HL-60 (cell line): Measurements from ENCODE around the gene CAVIN2.

Source experiments
- DNase-seq, 2 experiments: peaks; one replicate each; pipeline ENCODE4 v3.0.0-alpha.2; 2010 to 2020; ENCODE audit warnings: low read depth in 1 of 2, low spot score in 1 of 2
- H3K27ac ChIP-seq: fragments of 250-450 bp; sonication (Bioruptor Pico); replicated peaks from 2 replicates; pipeline ENCODE4 v1.5.1; 2020; ENCODE audit warnings: mild to moderate bottlenecking, moderate library complexity
- H3K27me3 ChIP-seq: fragments of 250-450 bp; sonication (Bioruptor Pico); 2 replicates; pipeline ENCODE4 v1.5.1; 2021; ENCODE audit warnings: mild to moderate bottlenecking, moderate library complexity; ENCODE audit not compliant: insufficient read depth, poor library complexity, severe bottlenecking
- H3K4me3 ChIP-seq: replicated peaks from 2 replicates; pipeline ENCODE4 v1.5.1; 2011; ENCODE audit warnings: mild to moderate bottlenecking, control low read depth, low read length; ENCODE audit not compliant: insufficient read depth
- GABPA ChIP-seq: IDR thresholded peaks from 2 replicates; pipeline ENCODE4 v1.6.1; 2012; ENCODE audit warnings: low read depth
- POLR2AphosphoS5 ChIP-seq: IDR thresholded peaks from 2 replicates; pipeline ENCODE4 v1.6.1; 2012; ENCODE audit warnings: low read depth
- SPI1 ChIP-seq: IDR thresholded peaks from 2 replicates; pipeline ENCODE4 v1.6.1; 2012; ENCODE audit warnings: low read depth, mild to moderate bottlenecking, borderline replicate concordance
- TF ChIP-seq, protein P1 (sequence below): IDR thresholded peaks from one replicate; pipeline ENCODE4 v1.5.1; 2011; ENCODE audit warnings: low read length, control low read depth, inconsistent platforms; ENCODE audit not compliant: insufficient read depth
- TF ChIP-seq, protein P2 (sequence below): IDR thresholded peaks from 2 replicates; pipeline ENCODE4 v1.6.1; 2012; ENCODE audit warnings: low read depth; ENCODE audit not compliant: insufficient replicate concordance

CAVIN2 gene

DNA sequence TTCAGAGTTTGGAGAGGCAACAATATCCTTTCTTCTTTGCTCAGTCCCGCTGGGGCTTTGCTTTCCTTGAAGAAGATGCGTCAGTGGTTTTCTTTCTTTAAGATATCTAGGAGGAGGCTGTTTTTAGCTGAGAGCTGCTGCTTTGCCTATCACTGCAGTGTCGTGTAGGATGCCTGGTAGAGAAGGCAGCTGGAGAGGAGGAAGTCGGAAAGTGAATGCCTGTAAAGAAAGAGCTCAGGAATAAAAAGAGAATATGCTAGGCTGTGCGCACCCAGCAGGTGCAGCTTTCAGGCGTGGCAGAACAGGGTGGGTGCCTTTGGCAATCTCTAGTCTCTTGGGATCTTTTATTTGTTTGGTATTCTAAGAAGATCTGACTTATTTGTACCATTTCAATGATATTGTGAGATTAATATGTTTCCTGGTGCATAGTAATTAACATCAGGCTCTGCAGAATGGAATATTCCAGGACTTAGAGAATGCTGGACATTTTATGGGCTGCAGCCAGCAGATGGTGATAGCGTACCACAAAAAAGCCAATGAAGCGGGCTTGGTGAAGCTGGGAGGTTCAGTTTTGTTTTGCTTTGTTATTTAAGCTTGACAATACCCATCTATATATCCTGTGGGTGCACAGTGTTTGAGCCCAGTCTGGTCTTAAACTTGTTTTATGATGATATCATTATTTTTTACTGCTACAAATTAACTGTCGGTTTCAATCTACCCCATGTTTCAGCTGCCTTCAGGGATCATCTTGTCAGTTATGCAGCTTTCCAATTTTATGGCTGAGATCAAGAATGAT, 34.9 kb downstream of the CAVIN2 start:
- Histone ChIP-seq H3K27ac (no peak overlapping the region), H3K27me3 (no peaks in the 10 kb centered on the region), H3K4me3 (no peak overlapping the region)
- DNase-seq: peak in 1 of 2 experiments; percentile 31
- no peak for TF ChIP-seq GABPA
- TF ChIP-seq, protein P1, sequence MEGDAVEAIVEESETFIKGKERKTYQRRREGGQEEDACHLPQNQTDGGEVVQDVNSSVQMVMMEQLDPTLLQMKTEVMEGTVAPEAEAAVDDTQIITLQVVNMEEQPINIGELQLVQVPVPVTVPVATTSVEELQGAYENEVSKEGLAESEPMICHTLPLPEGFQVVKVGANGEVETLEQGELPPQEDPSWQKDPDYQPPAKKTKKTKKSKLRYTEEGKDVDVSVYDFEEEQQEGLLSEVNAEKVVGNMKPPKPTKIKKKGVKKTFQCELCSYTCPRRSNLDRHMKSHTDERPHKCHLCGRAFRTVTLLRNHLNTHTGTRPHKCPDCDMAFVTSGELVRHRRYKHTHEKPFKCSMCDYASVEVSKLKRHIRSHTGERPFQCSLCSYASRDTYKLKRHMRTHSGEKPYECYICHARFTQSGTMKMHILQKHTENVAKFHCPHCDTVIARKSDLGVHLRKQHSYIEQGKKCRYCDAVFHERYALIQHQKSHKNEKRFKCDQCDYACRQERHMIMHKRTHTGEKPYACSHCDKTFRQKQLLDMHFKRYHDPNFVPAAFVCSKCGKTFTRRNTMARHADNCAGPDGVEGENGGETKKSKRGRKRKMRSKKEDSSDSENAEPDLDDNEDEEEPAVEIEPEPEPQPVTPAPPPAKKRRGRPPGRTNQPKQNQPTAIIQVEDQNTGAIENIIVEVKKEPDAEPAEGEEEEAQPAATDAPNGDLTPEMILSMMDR: peak; percentile 29
- no peak for TF ChIP-seq SPI1
- TF ChIP-seq POLR2AphosphoS5: no peak

DNA sequence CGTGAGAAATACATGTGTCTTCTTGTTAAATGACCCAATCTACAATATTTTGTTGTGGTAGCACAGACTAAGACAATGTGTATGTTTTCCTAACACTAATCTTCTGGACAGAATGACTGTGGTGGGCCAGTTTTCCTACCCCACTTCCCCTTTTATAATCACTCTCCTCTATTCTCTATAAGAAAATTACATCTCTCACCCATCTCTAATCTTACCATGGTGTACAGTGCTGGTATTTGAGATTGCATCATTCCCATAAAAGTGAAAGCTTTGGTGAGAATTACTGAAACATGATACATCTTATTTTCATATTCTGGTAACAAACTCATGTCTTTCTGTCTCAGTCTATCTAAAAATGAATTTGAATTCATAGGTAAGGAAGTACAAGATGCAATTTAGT, 40.5 kb downstream of the CAVIN2 start:
- no peak overlapping the region for H3K4me3 ChIP-seq
- TF ChIP-seq POLR2AphosphoS5: no peak
- TF ChIP-seq SPI1: peak; percentile 24
- no peak overlapping the region for H3K27ac ChIP-seq
- no peaks in the 10 kb centered on the region for H3K27me3 ChIP-seq
- DNase-seq: no peak

DNA sequence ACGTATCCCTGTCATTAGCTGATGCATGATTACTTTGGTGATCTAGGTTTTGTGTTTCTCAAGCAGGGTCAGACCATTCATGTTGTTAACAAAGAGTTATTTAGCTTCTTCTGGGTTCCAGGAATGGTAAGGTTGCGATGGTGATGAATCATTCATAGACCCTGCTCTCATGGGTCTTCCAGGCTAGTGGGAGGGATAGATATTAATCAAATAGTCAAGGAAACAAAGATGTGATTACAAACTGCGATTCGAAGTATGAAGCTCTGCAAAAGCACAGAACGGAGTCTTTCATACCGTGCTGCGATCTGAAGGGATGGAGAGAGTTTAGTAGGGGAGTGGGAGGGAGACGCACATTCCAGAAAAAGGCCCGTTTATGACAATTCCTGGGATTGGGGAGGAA, 42.1 kb downstream of the CAVIN2 start:
- H3K27me3 ChIP-seq: no peaks in the 10 kb centered on the region
- no peak for DNase-seq
- no peak overlapping the region for H3K27ac ChIP-seq
- TF ChIP-seq, protein P1: no peak
- TF ChIP-seq GABPA (no peak), POLR2AphosphoS5 (no peak), SPI1 (no peak)
- TF ChIP-seq, protein P2, sequence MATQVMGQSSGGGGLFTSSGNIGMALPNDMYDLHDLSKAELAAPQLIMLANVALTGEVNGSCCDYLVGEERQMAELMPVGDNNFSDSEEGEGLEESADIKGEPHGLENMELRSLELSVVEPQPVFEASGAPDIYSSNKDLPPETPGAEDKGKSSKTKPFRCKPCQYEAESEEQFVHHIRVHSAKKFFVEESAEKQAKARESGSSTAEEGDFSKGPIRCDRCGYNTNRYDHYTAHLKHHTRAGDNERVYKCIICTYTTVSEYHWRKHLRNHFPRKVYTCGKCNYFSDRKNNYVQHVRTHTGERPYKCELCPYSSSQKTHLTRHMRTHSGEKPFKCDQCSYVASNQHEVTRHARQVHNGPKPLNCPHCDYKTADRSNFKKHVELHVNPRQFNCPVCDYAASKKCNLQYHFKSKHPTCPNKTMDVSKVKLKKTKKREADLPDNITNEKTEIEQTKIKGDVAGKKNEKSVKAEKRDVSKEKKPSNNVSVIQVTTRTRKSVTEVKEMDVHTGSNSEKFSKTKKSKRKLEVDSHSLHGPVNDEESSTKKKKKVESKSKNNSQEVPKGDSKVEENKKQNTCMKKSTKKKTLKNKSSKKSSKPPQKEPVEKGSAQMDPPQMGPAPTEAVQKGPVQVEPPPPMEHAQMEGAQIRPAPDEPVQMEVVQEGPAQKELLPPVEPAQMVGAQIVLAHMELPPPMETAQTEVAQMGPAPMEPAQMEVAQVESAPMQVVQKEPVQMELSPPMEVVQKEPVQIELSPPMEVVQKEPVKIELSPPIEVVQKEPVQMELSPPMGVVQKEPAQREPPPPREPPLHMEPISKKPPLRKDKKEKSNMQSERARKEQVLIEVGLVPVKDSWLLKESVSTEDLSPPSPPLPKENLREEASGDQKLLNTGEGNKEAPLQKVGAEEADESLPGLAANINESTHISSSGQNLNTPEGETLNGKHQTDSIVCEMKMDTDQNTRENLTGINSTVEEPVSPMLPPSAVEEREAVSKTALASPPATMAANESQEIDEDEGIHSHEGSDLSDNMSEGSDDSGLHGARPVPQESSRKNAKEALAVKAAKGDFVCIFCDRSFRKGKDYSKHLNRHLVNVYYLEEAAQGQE: no peak
- no peak overlapping the region for H3K4me3 ChIP-seq

DNA sequence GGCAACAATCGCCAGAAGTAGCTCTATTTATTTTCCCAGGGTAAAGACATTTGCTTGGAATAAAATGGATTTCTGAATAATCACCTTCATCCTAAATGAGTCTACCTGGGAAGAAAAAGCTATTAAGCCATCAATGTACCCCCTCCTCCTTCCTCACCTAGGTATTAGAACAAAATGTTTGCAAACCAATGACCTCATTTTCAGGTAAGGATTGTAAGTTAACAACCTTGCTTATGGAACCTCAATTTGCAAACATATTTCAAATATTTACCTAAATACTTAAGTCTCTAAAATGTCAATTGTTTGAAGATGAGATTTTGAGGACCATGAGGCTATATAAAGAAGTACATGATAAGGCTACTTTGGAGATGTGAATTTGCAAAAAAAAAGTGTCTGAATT, 43.9 kb downstream of the CAVIN2 start:
- H3K27me3 ChIP-seq: no peaks in the 10 kb centered on the region
- TF ChIP-seq POLR2AphosphoS5: no peak
- TF ChIP-seq, protein P2: no peak
- TF ChIP-seq, protein P1: no peak
- TF ChIP-seq GABPA: no peak
- TF ChIP-seq SPI1: no peak
- H3K27ac ChIP-seq: no peak overlapping the region
- no peak for DNase-seq
- no peak overlapping the region for H3K4me3 ChIP-seq
